Measurements from ENCODE around the gene KLHL40.

The KLHL40 gene

DNA sequence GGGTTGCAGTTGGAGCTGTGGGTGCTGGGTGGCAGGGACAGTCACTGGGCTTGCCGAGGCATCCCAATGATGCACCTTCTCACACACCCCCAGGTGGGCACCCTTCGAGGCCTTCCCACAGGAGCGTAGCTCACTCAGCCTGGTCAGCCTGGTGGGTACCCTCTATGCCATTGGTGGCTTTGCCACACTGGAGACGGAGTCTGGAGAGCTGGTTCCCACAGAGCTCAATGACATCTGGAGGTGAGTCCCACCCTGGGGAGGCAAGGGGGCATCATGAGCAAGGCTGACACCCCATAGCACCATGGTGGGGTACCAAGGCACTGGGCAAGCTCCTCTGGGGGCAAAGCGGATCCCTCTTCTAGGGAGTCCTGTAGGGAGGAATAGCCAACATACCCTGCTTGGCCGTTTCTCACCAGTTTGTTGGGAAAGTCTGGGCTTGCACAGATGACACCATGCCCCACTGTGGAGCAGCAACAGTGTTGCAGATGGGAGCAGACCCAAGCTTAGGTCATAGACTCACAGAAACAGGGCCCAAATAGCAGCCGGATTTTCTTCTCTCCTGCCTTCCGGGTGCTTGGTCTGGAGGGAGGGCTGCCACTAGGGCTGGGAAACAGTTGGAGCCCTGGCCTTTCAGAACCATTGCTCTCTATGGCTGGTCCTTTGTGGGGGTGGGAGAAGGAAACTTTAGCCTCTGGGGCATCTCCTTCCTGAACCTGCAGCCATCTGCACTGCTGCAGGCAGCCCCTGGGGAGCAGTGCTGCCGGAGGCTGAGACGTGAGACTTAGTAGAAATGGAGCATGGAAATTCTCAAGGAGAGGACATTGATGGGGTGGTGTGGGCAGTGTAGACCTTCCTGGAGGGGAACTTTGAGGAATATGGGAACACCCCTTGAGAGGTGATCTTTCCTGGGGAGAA is 5.7 kb downstream of the KLHL40 start:
- DNase-seq = no peak

- DNase-seq = no peak
These were observed 6.7 kb downstream of the KLHL40 start for GRCh38 chr3:42691816-42692666.

- DNase-seq = no peak
These were observed 7.6 kb downstream of the KLHL40 start for GRCh38 chr3:42692667-42693529.

DNA sequence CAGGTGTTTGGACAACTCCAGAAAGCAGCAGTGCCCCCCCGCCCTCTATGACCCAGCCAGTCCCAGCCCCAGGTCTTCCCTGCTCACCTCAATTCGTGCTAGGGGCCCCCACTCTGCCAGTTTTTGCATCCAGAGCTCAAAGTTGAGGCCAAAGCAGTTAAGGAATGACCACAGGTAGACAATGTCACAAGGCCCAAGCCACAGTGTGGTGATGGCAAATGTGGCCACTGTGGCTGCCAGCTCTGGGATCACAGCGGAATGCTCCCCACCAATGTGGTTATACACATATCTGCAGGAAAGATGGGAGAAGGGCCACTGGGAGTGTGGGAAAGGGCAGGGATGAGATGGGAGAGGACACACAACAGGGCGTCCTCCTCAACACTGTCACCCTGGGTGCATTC is 8.2 kb downstream of the KLHL40 start:
- DNase-seq = no peak

DNA sequence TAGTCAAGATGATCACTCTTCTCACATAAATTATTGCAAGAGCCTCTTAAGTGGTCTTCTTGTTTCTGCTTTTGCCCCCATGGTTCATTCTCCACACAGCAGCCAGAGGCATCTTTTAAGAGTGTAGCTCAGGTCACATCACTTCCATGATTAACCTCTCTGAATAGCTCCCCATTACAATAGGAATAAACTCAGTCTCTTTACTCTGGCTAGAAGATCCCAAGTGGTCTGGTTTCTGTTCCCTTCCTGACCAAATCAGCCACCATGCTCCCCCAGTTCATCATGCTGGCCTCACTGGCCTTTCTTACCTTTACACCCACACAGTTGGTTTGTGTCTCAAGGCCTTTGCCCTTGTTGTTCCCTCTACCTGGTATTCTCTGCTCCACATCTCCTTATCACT is 9.0 kb downstream of the KLHL40 start:
- no peak for DNase-seq

- DNase-seq = no peak
These were observed 11.3 kb downstream of the KLHL40 start for GRCh38 chr3:42696356-42697288.

GRCh38 chr3:42697289-42698051 is 12.1 kb downstream of the KLHL40 start:
- DNase-seq = no peak

GRCh38 chr3:42698216-42698910 is 13.0 kb downstream of the KLHL40 start:
- DNase-seq = no peak

DNA sequence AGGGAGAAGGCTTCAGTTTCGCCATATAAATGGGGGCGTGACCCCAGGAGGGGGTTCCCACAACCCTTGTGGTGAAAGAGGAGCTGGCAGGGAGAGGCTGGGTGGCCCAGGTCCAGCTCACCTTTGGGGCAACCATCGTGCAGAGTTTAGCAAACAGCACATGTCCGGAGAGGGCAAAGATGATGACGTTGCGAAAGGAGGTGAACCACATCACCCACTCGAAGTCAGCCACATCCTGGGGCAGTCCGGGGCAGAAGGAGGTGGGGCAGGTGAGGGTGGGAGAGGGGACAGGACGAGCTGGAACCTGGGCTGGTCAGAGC is 13.5 kb downstream of the KLHL40 start:
- peak; percentile 63 for DNase-seq

GRCh38 chr3:42699511-42699971 is 14.2 kb downstream of the KLHL40 start:
- no peak for DNase-seq

GRCh38 chr3:42700366-42701288 is 15.3 kb downstream of the KLHL40 start:
- DNase-seq = no peak

GRCh38 chr3:42701371-42702065 is 16.2 kb downstream of the KLHL40 start:
- DNase-seq = no peak

GRCh38 chr3:42702066-42702951 is 17.0 kb downstream of the KLHL40 start, which contains the start of gene HHATL:
HHATL (minus strand) TSS chr3:42702798; CDS start chr3:42700826, 1,972 bp downstream.
- DNase-seq = no peak

- no peak for DNase-seq
These were observed 17.8 kb downstream of the KLHL40 start for GRCh38 chr3:42702982-42703694.

DNA sequence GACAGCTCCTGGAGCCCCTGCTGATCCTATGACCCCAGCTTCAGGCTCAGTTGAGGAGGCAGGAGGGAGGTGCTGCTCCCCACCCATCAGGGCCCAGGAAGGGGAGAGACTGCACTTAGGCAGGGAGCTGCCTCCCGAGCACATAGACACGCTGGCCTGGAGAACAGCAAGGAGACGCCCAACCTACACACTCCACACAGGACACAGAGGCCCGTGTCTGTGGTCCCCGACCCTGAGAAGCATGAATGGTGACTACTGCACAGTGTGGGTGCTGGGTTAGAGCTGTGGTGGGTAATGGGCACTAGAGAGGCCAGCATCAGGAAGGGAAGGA is 18.3 kb downstream of the KLHL40 start:
- no peak for DNase-seq

- DNase-seq = no peak
These were observed 19.0 kb downstream of the KLHL40 start for GRCh38 chr3:42704136-42704841.

Data from NK-92 treated with Interleukin-12 subunit alpha and Interleukin-12 subunit beta, amount 100 ng/mL, for 24 hours (cell line).